Muscle of leg (tissue), 11 donors: ENCODE measurements around the gene MRPS2. TPM values are rescaled to one million over a fixed set of nuclear protein-coding genes. Genes with fewer than 3 reads are reported as not detected.

ENCODE experiments used
- DNase-seq: peaks from one replicate; pipeline ENCODE4 v3.0.0; 2013
- H3K27ac ChIP-seq: one replicate; pipeline ENCODE4 v1.5.1; 2013; ENCODE audit warnings: mild to moderate bottlenecking, low read length, control low read depth
- H3K27me3 ChIP-seq: one replicate; pipeline ENCODE4 v1.6.1; 2013; ENCODE audit warnings: low read length; ENCODE audit not compliant: control insufficient read depth, insufficient read depth
- H3K36me3 ChIP-seq: one replicate; pipeline ENCODE4 v1.6.1; 2013; ENCODE audit warnings: low read length; ENCODE audit not compliant: control insufficient read depth, insufficient read depth
- H3K4me1 ChIP-seq: one replicate; pipeline ENCODE4 v1.6.1; 2013; ENCODE audit warnings: low read length; ENCODE audit not compliant: control insufficient read depth, insufficient read depth
- H3K4me3 ChIP-seq: one replicate; pipeline ENCODE4 v1.5.1; 2013; ENCODE audit warnings: low read length, control low read depth
- H3K9me3 ChIP-seq: replicated peaks from 2 replicates; pipeline ENCODE4 v1.6.1; 2013; ENCODE audit warnings: low read depth, low read length; ENCODE audit not compliant: control insufficient read depth
- WGBS: methylation state at CpG from one replicate; pipeline ENCODE4 v1.1.5; 2013; ENCODE audit warnings: missing lambda C conversion rate; ENCODE audit not compliant: insufficient coverage; 5-methylcytosine and 5-hydroxymethylcytosine counted together
- polyA plus RNA-seq, 8 donors: library from polyadenylated mRNA; unstranded; fragments of 120-200 nt; gene quantifications; one replicate each; pipeline versions ENCODE4 v1.2.1 to v1.2.3, GENCODE V29; 2013; ENCODE audit warnings: inconsistent platforms in 1 of 8, low replicate concordance in 1 of 8; ENCODE audit not compliant: insufficient read length in 8 of 8, insufficient read depth in 1 of 8
- total RNA-seq: library from RNA; stranded (reverse); fragments of 120-200 nt; gene quantifications from one replicate; pipeline ENCODE4 v1.2.4, GENCODE V29; 2013

MRPS2 gene
- total and polyA plus RNA-seq, 9 donors = 15.6 to 41.6 (median 34.3) TPM

- Histone ChIP-seq H3K36me3 (peaks cover 20% of the 10 kb centered on the region), H3K27me3 (no peaks in the 10 kb centered on the region), H3K27ac (no peak overlapping the region), H3K4me1 (peaks cover 16% of the 10 kb centered on the region), H3K4me3 (no peak overlapping the region), H3K9me3 (no peaks in the 10 kb centered on the region)
- DNase-seq = no peak
- 73% methylated on average over 14 of the region's 15 CpGs for WGBS
Measured at GRCh38 chr9:135498381-135499126, 1.9 kb upstream of the MRPS2 start.

- no peak overlapping the region for H3K27ac ChIP-seq
- peak; percentile 95 for DNase-seq
- H3K27me3 ChIP-seq = no peaks in the 10 kb centered on the region
- H3K4me3 ChIP-seq = peak overlapping the region; percentile 91
- H3K36me3 ChIP-seq = peaks cover 29% of the 10 kb centered on the region
- WGBS = under 1% methylated on average over 55 of the region's 58 CpGs
- no peaks in the 10 kb centered on the region for H3K9me3 ChIP-seq
- peaks cover 16% of the 10 kb centered on the region for H3K4me1 ChIP-seq
Measured at GRCh38 chr9:135499326-135500070, 984 bp upstream of the MRPS2 start.

- Histone ChIP-seq H3K27me3 (no peaks in the 10 kb centered on the region), H3K4me1 (peaks cover 16% of the 10 kb centered on the region), H3K9me3 (no peaks in the 10 kb centered on the region), H3K36me3 (peaks cover 34% of the 10 kb centered on the region), H3K27ac (no peak overlapping the region), H3K4me3 (peak overlapping the region; percentile 91)
- WGBS = 0% methylated on average over 27 of the region's 29 CpGs
- DNase-seq = no peak
Measured at GRCh38 chr9:135500071-135500524, 384 bp upstream of the MRPS2 start.

- Histone ChIP-seq H3K27me3 (no peaks in the 10 kb centered on the region), H3K9me3 (no peaks in the 10 kb centered on the region), H3K4me1 (peaks cover 16% of the 10 kb centered on the region), H3K27ac (no peak overlapping the region), H3K4me3 (peak overlapping the region; percentile 91), H3K36me3 (peaks cover 38% of the 10 kb centered on the region)
- no peak for DNase-seq
- 35% methylated on average over 32 of the region's 38 CpGs for WGBS
Measured at GRCh38 chr9:135501261-135502167, 1.0 kb downstream of the MRPS2 start.

GRCh38 chr9:135502168-135502872, 1.8 kb downstream of the MRPS2 start:
- Histone ChIP-seq H3K9me3 (no peaks in the 10 kb centered on the region), H3K4me3 (no peak overlapping the region)

GRCh38 chr9:135502873-135503321, 2.4 kb downstream of the MRPS2 start:
- H3K4me1 ChIP-seq = peaks cover 16% of the 10 kb centered on the region
- H3K27me3 ChIP-seq = no peaks in the 10 kb centered on the region
- WGBS = 85% methylated on average over 15 of the region's 16 CpGs
- peaks cover 38% of the 10 kb centered on the region for H3K36me3 ChIP-seq
- no peak for DNase-seq
- H3K9me3 ChIP-seq = no peaks in the 10 kb centered on the region
- H3K27ac ChIP-seq = no peak overlapping the region
- H3K4me3 ChIP-seq = no peak overlapping the region

More at GRCh38 chr9:135502168-135502872, 1.8 kb downstream of the MRPS2 start:
- H3K4me1 ChIP-seq = peaks cover 16% of the 10 kb centered on the region
- H3K36me3 ChIP-seq = peaks cover 38% of the 10 kb centered on the region
- no peak overlapping the region for H3K27ac ChIP-seq
- H3K27me3 ChIP-seq = no peaks in the 10 kb centered on the region
- 91% methylated on average over 15 of the region's 15 CpGs for WGBS
- DNase-seq = no peak

- no peak for DNase-seq
- H3K9me3 ChIP-seq = no peaks in the 10 kb centered on the region
- H3K27ac ChIP-seq = no peak overlapping the region
- no peaks in the 10 kb centered on the region for H3K27me3 ChIP-seq
- WGBS = 87% methylated on average over 36 of the region's 41 CpGs
- H3K4me1 ChIP-seq = peaks cover 16% of the 10 kb centered on the region
- no peak overlapping the region for H3K4me3 ChIP-seq
- H3K36me3 ChIP-seq = peaks cover 38% of the 10 kb centered on the region
Measured at GRCh38 chr9:135503371-135504261, 3.1 kb downstream of the MRPS2 start.

- no peaks in the 10 kb centered on the region for H3K27me3 ChIP-seq
- peaks cover 38% of the 10 kb centered on the region for H3K36me3 ChIP-seq
- DNase-seq = peak; percentile 46
- no peak overlapping the region for H3K27ac ChIP-seq
- no peaks in the 10 kb centered on the region for H3K9me3 ChIP-seq
- H3K4me3 ChIP-seq = no peak overlapping the region
- WGBS = 63% methylated on average over 19 of the region's 21 CpGs
- peaks cover 13% of the 10 kb centered on the region for H3K4me1 ChIP-seq
Measured at GRCh38 chr9:135504262-135505243, 4.1 kb downstream of the MRPS2 start.
